ENCODE data around the gene GOLGA7B.

The GOLGA7B gene

DNA sequence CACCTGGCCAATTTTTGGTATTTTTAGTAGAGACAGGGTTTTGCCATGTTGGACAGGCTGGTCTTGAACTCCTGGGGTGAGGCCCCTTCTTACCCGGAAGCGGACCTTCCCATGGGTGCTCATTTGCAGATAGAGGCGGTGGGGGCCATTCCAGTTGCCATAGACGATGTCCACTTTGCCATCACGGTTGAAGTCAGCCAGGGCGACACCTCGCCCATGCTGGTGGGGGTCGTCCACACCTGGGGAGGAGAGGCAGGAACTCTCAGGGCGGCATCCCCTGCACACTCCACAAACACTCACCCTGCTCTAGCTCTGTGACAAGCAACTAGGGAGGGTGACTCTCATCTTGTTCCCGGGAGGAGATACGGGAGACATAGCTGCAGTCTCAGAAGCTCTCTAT, 54.9 kb downstream of the GOLGA7B start:
- DNase-seq (ENCODE audit: low spot score) = no peak
- TF ChIP-seq, protein P1, sequence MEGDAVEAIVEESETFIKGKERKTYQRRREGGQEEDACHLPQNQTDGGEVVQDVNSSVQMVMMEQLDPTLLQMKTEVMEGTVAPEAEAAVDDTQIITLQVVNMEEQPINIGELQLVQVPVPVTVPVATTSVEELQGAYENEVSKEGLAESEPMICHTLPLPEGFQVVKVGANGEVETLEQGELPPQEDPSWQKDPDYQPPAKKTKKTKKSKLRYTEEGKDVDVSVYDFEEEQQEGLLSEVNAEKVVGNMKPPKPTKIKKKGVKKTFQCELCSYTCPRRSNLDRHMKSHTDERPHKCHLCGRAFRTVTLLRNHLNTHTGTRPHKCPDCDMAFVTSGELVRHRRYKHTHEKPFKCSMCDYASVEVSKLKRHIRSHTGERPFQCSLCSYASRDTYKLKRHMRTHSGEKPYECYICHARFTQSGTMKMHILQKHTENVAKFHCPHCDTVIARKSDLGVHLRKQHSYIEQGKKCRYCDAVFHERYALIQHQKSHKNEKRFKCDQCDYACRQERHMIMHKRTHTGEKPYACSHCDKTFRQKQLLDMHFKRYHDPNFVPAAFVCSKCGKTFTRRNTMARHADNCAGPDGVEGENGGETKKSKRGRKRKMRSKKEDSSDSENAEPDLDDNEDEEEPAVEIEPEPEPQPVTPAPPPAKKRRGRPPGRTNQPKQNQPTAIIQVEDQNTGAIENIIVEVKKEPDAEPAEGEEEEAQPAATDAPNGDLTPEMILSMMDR (IDR thresholded peaks at IDR 0.05; ENCODE audit: extremely low read depth, insufficient read depth, missing control alignments) = no peak
- in situ Hi-C loops (cut with MboI; ENCODE audit: low pct_unique_long_range_greater_than_20kb, low sequenced_read_pairs, unreplicated experiment) = loop anchor here (25.0 kb wide), 1 partner anchor 408 kb away; no protein-coding TSS in a partner anchor

DNA sequence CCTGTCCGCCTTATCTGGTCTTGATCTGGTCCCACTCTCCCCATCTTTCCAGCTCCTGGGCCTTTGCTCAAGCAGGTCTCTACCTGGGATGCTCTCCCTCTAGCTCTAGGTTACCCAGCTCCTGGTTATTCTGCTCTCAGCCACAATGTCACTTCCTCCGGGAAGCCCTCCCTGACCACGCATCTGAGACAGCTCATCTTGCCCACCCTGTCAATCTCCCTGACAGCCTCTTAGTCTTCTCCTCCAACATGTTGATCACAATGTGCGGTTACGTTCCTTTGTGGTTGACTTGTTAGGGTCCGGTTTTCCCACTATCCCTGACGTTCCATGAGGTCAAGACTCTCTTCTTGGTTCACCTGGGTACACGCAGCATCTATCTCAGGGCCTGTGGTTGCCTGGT, 55.6 kb downstream of the GOLGA7B start:
- no peak for DNase-seq (ENCODE audit: low spot score)
- TF ChIP-seq, protein P1 (IDR thresholded peaks at IDR 0.05; ENCODE audit: extremely low read depth, insufficient read depth, missing control alignments) = no peak
- in situ Hi-C loops (cut with MboI; ENCODE audit: low pct_unique_long_range_greater_than_20kb, low sequenced_read_pairs, unreplicated experiment) = loop anchor here (25.0 kb wide), 1 partner anchor 407 kb away; no protein-coding TSS in a partner anchor

DNA sequence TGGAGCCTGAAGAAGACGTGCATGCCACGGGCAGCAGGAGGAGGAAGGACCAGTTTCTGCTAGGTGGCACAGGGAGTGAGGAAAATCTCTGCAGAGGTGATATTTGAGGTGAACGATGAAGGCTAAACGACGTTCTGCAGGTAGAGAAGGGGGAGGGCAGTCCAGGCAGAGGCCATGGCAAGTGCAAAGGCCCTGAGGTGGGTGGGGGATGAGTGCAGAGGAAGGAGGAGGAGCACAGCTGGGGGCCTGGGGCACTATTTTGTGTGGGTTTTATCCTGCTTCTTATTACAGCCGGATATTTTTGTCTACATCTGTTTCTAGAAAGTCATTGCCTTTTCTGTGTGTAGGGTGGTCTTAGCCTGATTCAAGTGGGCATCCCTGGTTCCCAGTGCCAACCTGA, 57.6 kb downstream of the GOLGA7B start:
- TF ChIP-seq, protein P1 (IDR thresholded peaks at IDR 0.05; ENCODE audit: extremely low read depth, insufficient read depth, missing control alignments) = no peak
- in situ Hi-C loops (cut with MboI; ENCODE audit: low pct_unique_long_range_greater_than_20kb, low sequenced_read_pairs, unreplicated experiment) = loop anchor here (25.0 kb wide), 1 partner anchor 405 kb away; no protein-coding TSS in a partner anchor
- no peak for DNase-seq (ENCODE audit: low spot score)

DNA sequence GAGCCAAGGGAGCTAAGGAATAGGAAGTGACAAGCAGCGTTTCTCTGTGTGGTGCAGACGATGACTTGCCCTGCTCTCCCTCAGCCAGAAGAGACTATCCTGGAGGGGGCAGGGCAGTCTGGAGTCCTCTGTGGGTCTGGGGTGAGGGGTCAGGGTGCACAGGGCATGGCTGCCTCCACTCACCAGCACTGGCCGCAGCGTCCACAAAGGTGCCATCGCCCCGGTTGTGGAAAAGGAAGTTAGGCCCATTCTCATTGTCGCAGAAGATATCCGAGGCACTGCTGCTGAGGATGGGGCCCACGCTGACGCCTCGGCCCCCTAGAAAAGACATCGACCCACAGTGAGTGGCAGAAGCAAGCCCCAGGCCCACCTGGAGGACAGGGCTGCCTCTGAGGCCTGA, 58.2 kb downstream of the GOLGA7B start:
- DNase-seq (ENCODE audit: low spot score) = no peak
- TF ChIP-seq, protein P1 (IDR thresholded peaks at IDR 0.05; ENCODE audit: extremely low read depth, insufficient read depth, missing control alignments) = no peak
- in situ Hi-C loops (cut with MboI; ENCODE audit: low pct_unique_long_range_greater_than_20kb, low sequenced_read_pairs, unreplicated experiment) = loop anchor here (25.0 kb wide), 1 partner anchor 404 kb away; no protein-coding TSS in a partner anchor

DNA sequence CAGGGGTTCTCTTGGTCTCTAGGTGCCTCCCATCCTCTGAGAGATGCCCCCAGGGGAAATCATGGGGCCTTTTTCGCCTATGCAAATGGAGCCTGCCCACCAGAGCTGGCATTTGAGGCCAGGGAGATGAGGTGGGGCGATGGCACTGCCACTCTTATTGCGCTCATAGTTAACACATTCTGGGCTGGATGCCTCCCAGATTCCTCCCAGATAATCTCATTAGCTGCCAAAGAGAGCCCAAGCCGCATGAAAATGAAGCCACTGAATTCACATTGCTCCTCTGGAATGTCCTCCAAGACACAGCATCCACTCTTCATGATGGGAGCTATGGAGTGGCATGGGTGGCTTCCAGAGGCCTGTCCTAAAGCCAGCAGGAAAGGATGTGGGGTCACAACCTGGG, 61.0 kb downstream of the GOLGA7B start:
- in situ Hi-C loops (cut with MboI; ENCODE audit: low pct_unique_long_range_greater_than_20kb, low sequenced_read_pairs, unreplicated experiment) = loop anchor here (10.0 to 25.0 kb wide), 2 partner anchors 134 to 402 kb away; no protein-coding TSS in a partner anchor
- no peak for DNase-seq (ENCODE audit: low spot score)
- TF ChIP-seq, protein P1 (IDR thresholded peaks at IDR 0.05; ENCODE audit: extremely low read depth, insufficient read depth, missing control alignments) = no peak

DNA sequence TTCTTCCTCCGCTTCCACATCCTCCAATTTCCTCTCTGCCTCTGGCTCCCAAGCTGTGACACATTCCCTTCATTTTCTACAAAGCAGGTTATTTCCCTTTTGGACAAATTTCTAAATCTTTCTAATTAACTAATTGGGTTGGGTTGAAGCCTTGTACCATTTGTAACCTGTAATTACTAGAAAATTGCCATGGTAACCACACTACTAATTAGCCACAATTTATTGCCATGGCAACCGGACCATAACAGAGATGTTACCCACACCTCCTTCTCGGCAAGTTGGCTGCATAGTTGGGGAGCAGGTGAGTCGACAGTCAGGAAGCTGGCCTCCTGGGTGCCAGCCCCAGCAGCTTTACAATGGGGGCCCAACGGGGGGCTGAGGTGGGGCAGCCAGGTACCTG, 61.6 kb downstream of the GOLGA7B start:
- TF ChIP-seq, protein P1 (IDR thresholded peaks at IDR 0.05; ENCODE audit: extremely low read depth, insufficient read depth, missing control alignments) = no peak
- in situ Hi-C loops (cut with MboI; ENCODE audit: low pct_unique_long_range_greater_than_20kb, low sequenced_read_pairs, unreplicated experiment) = loop anchor here (10.0 to 25.0 kb wide), 2 partner anchors 134 to 401 kb away; no protein-coding TSS in a partner anchor
- no peak for DNase-seq (ENCODE audit: low spot score)
